Vagina (tissue), 2 donors: ENCODE data around the gene HTRA3. TPM values are rescaled to one million over a fixed set of nuclear protein-coding genes. Genes with fewer than 3 reads are reported as not detected.

ENCODE experiments used
- DNase-seq, 2 donors: peaks; one replicate each; pipeline ENCODE4 v3.0.0-alpha.2; 2017; ENCODE audit errors: extremely low spot score in 2 of 2
- H3K27ac ChIP-seq: fragments of 200-600 bp; sonication (generic); one replicate; pipeline ENCODE4 v1.5.1; 2019
- H3K27me3 ChIP-seq: fragments of 200-600 bp; sonication (generic); one replicate; pipeline ENCODE4 v1.5.1; 2019
- H3K36me3 ChIP-seq, 2 donors: fragments of 200-600 bp; sonication (generic); one replicate each; pipeline ENCODE4 v1.5.1; 2017 to 2019
- H3K4me1 ChIP-seq: fragments of 200-600 bp; sonication (generic); one replicate; pipeline ENCODE4 v1.5.1; 2019
- H3K4me3 ChIP-seq, 2 donors: fragments of 200-600 bp; sonication (generic); 1 replicate in 1 of 2; 2 replicates in 1 of 2; pipeline ENCODE4 v1.5.1; 2016 to 2019
- H3K9me3 ChIP-seq: fragments of 200-600 bp; sonication (generic); one replicate; pipeline ENCODE4 v1.5.1; 2019
- POLR2A ChIP-seq, 2 donors: fragments of 450-650 bp; IDR thresholded peaks; one replicate each; pipeline ENCODE4 v1.6.1; 2017; ENCODE audit warnings: antibody characterized with exemption in 2 of 2, mild to moderate bottlenecking in 2 of 2, moderate library complexity in 2 of 2
- POLR2AphosphoS5 ChIP-seq, 2 donors: sonication (generic); formaldehyde crosslinking; IDR thresholded peaks; one replicate each; pipeline ENCODE4 v1.9.0; 2017; ENCODE audit warnings: antibody characterized with exemption in 2 of 2, mild to moderate bottlenecking in 2 of 2, low read depth in 1 of 2; ENCODE audit not compliant: insufficient read depth in 1 of 2
- intact Hi-C: fragments of 100-400 bp; cut with DNase I; formaldehyde crosslinking; loops from one replicate; pipeline ENCODE4 v1.15.1; 2023
- total RNA-seq: library from RNA; depleted of rRNA; stranded (reverse); fragments of >200 nt; gene quantifications from one replicate; pipeline ENCODE4 v1.2.3, GENCODE V29; 2016
- TF ChIP-seq, protein P1 (sequence below), 3 experiments: fragments of 450-650 bp in 2 of 3; fragments of 200-600 bp in 1 of 3; sonication (generic) in 1 of 3; IDR thresholded peaks; one replicate each; pipeline ENCODE4 v1.5.1; 2017 to 2019; ENCODE audit warnings: antibody characterized with exemption in 3 of 3, mild to moderate bottlenecking in 2 of 3, moderate library complexity in 2 of 3

Gene HTRA3
- total RNA-seq, 1 donor from 2014 or later, result 33.1 TPM

DNA sequence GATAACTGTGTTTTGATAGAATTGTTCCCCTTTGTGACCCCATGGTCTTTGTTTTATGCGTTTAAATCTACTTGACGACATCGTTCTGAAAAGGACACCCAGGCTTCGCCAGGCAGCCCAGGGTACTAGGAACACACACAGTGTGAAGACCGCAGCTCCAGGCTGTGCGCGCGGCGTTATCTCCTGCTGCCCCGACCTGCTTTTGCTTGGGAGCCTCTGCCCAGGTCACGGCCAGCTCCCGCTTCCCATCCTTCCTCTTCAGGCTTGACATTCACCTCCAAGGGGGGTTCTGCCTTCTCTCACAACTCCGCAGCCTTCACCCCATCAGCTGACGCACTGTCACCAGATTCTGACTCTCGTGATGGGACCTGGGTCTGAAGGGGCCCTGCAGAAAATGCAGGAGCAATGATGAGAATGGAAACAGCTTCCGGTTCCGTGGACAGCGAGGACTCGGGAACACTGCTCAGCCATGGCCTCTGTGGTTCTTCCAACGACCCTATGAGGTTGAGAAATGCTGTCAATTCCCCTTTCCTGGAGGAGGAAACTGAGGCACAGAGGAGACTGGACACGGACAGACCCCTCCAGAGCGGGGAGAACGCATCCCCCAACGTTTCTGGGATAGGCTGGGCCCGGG lies 536 bp upstream of the HTRA3 start:
- Histone ChIP-seq H3K4me1 (peaks cover 35% of the 10 kb centered on the region), H3K36me3 (no peaks in the 10 kb centered on the region), H3K9me3 (no peaks in the 10 kb centered on the region), H3K27me3 (no peaks in the 10 kb centered on the region), H3K27ac (peak overlapping the region; percentile 89), H3K4me3 (peak overlapping the region; percentile 47 to 68)
- no peak for TF ChIP-seq POLR2AphosphoS5 (IDR thresholded peaks at IDR 0.05; ENCODE audit: insufficient read depth in 1 of 2, low read depth in 1 of 2)
- no peak for TF ChIP-seq POLR2A (IDR thresholded peaks at IDR 0.05)
- TF ChIP-seq, protein P1, sequence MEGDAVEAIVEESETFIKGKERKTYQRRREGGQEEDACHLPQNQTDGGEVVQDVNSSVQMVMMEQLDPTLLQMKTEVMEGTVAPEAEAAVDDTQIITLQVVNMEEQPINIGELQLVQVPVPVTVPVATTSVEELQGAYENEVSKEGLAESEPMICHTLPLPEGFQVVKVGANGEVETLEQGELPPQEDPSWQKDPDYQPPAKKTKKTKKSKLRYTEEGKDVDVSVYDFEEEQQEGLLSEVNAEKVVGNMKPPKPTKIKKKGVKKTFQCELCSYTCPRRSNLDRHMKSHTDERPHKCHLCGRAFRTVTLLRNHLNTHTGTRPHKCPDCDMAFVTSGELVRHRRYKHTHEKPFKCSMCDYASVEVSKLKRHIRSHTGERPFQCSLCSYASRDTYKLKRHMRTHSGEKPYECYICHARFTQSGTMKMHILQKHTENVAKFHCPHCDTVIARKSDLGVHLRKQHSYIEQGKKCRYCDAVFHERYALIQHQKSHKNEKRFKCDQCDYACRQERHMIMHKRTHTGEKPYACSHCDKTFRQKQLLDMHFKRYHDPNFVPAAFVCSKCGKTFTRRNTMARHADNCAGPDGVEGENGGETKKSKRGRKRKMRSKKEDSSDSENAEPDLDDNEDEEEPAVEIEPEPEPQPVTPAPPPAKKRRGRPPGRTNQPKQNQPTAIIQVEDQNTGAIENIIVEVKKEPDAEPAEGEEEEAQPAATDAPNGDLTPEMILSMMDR (IDR thresholded peaks at IDR 0.05), result no peak
- DNase-seq, result no peak
- intact Hi-C loops, result no loop called here

DNA sequence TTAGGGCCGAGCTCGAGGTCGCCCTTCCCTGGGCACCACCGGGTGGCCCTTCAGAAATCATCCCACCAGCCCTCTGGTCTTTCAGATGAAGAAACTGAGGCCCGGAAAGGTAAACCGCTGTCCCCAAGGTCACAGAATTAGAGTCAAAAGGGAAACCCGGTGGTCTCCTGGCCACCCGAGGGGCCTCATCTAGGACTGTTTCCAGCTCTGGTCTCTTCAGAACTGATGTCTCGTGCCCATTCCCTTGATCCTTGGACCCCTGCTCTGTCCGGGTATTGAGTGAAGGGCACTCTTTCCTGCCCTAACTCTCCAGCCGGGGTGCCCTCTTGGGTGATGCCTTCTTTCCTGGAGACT lies 841 bp downstream of the HTRA3 start:
- intact Hi-C loops, result loop anchor here (10.0 kb wide), 1 partner anchor 134 kb away; no protein-coding TSS in a partner anchor
- DNase-seq, result no peak
- H3K9me3 ChIP-seq, result no peaks in the 10 kb centered on the region
- peaks cover 49% of the 10 kb centered on the region for H3K4me1 ChIP-seq
- H3K27ac ChIP-seq, result peak overlapping the region; percentile 89
- no peaks in the 10 kb centered on the region for H3K27me3 ChIP-seq
- TF ChIP-seq, protein P1 (IDR thresholded peaks at IDR 0.05), result no peak
- no peak for TF ChIP-seq POLR2A (IDR thresholded peaks at IDR 0.05)
- no peak for TF ChIP-seq POLR2AphosphoS5 (IDR thresholded peaks at IDR 0.05; ENCODE audit: insufficient read depth in 1 of 2, low read depth in 1 of 2)
- H3K36me3 ChIP-seq, result no peaks in the 10 kb centered on the region
- peak overlapping the region; percentile 47 to 68 for H3K4me3 ChIP-seq

DNA sequence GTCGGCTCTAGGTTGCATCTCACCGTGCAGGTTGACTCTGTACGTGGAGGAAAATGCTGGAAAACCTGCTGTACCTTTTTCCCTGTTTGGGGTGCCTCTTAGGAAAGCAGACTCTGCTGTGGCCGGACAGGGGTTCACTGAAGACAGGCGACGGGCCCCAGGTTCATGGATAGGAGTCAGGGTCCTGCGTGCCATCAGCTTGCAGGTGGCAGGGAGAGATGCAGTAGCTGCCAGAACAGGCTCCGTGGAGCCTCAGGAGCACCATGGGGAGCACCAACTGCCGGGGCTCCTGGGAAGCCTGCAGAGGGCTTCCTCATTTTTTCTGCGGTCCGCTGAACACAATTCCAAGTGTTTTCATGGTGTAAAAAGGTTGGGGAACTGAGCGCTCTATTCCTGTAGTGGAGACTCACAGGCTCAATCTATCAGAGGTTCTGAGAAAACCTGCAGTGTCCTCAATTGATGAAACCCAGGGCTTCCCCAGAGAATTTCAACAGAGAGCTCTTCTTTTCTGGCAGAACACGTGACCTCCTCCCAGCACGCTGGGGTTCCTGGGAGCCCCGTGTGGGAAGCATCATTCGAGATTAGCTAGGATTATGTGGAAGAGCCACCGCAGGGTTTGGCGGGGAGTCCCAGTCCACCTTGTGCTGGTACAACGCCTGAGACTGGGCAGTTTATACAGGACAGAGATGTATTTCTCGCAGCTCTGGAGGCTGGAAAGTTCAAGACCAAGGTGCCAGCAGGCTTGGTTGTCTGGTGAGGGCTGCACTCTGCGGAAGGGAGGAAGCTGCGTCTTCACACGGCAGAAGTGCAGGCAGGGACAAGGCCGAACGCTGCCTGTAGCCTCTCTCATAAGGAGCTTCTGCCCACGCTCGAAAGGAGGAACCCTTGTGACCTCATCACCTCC lies 1.6 kb downstream of the HTRA3 start:
- DNase-seq, result no peak
- TF ChIP-seq POLR2AphosphoS5 (IDR thresholded peaks at IDR 0.05; ENCODE audit: insufficient read depth in 1 of 2, low read depth in 1 of 2) (no peak), POLR2A (IDR thresholded peaks at IDR 0.05) (no peak)
- TF ChIP-seq, protein P1 (IDR thresholded peaks at IDR 0.05), result no peak
- H3K4me3 ChIP-seq, result peak overlapping the region; percentile 47 to 68
- no peaks in the 10 kb centered on the region for H3K27me3 ChIP-seq
- peak overlapping the region; percentile 89 for H3K27ac ChIP-seq
- H3K36me3 ChIP-seq, result no peaks in the 10 kb centered on the region
- H3K4me1 ChIP-seq, result peaks cover 57% of the 10 kb centered on the region
- H3K9me3 ChIP-seq, result no peaks in the 10 kb centered on the region
- intact Hi-C loops, result loop anchor here (10.0 kb wide), 1 partner anchor 134 kb away; no protein-coding TSS in a partner anchor

DNA sequence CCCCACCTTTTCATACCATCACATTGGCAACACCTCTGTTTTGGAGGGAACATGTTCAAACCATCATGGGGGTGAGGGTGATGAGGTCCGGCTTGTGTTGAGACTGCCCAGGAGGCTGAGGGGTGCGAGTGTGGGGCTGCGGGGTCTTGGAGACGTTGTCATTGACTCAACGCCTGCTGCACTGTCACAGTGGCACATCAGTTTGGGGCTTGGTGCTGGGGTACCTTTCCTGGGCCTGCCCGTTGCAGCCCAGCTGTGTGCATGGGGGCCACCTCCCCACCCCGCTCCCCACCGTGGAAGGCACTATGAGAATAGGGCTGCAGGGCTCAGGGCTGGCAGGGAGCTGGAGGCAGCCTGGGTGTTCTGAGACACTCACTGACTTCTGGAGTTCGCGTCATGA lies 2.3 kb downstream of the HTRA3 start:
- intact Hi-C loops, result loop anchor here (10.0 kb wide), 1 partner anchor 133 kb away; no protein-coding TSS in a partner anchor
- peak overlapping the region; percentile 89 for H3K27ac ChIP-seq
- TF ChIP-seq POLR2AphosphoS5 (IDR thresholded peaks at IDR 0.05; ENCODE audit: insufficient read depth in 1 of 2, low read depth in 1 of 2), result no peak
- TF ChIP-seq, protein P1 (IDR thresholded peaks at IDR 0.05), result no peak
- TF ChIP-seq POLR2A (IDR thresholded peaks at IDR 0.05), result no peak
- H3K36me3 ChIP-seq, result no peaks in the 10 kb centered on the region
- no peak for DNase-seq
- no peaks in the 10 kb centered on the region for H3K9me3 ChIP-seq
- peaks cover 63% of the 10 kb centered on the region for H3K4me1 ChIP-seq
- H3K27me3 ChIP-seq, result no peaks in the 10 kb centered on the region
- H3K4me3 ChIP-seq, result no peak overlapping the region
